Neural progenitor cell (in vitro differentiated cells): ENCODE data around the gene KRT40. TPM values are rescaled to one million over a fixed set of nuclear protein-coding genes. Genes with fewer than 3 reads are reported as not detected.

Experiments
- DNase-seq: peaks from one replicate; pipeline ENCODE4 v3.0.0-alpha.2; 2016; ENCODE audit warnings: low spot score
- H2AFZ ChIP-seq: fragments of 200-600 bp; sonication (generic); replicated peaks from 2 replicates; pipeline ENCODE4 v1.6.1; 2016; ENCODE audit warnings: antibody characterized with exemption
- H3F3A ChIP-seq: fragments of 200-600 bp; sonication (generic); 2 replicates; pipeline ENCODE4 v1.6.1; 2016; ENCODE audit warnings: antibody characterized with exemption, low read depth
- H3K27ac ChIP-seq: fragments of 200-600 bp; sonication (generic); 2 replicates; pipeline ENCODE4 v1.5.1; 2016; ENCODE audit warnings: mild to moderate bottlenecking
- H3K27me3 ChIP-seq: fragments of 200-600 bp; sonication (generic); 2 replicates; pipeline ENCODE4 v1.6.1; 2016; ENCODE audit warnings: mild to moderate bottlenecking, moderate library complexity
- H3K36me3 ChIP-seq: fragments of 200-600 bp; sonication (generic); 2 replicates; pipeline ENCODE4 v1.5.1; 2016
- H3K4me1 ChIP-seq: fragments of 200-600 bp; sonication (generic); 2 replicates; pipeline ENCODE4 v1.6.1; 2016; ENCODE audit warnings: mixed run types
- H3K4me2 ChIP-seq: fragments of 200-600 bp; sonication (generic); 2 replicates; pipeline ENCODE4 v1.6.1; 2016
- H3K4me3 ChIP-seq: fragments of 200-600 bp; sonication (generic); 2 replicates; pipeline ENCODE4 v1.5.1; 2016
- H3K79me2 ChIP-seq: fragments of 200-600 bp; sonication (generic); 2 replicates; pipeline ENCODE4 v1.6.1; 2016; ENCODE audit warnings: low read depth
- H3K9ac ChIP-seq: fragments of 200-600 bp; sonication (generic); 2 replicates; pipeline ENCODE4 v1.6.1; 2016
- H3K9me3 ChIP-seq: fragments of 200-600 bp; sonication (generic); 2 replicates; pipeline ENCODE4 v1.5.1; 2016; ENCODE audit warnings: low read depth
- H4K20me1 ChIP-seq: fragments of 200-600 bp; sonication (generic); 2 replicates; pipeline ENCODE4 v1.6.1; 2016; ENCODE audit warnings: low read depth
- H3K27ac Mint-ChIP-seq: 3 replicates; pipeline ENCODE4 v1.8.0; 2021; ENCODE audit warnings: mixed read lengths
- H3K27me3 Mint-ChIP-seq: 2 replicates; pipeline ENCODE4 v1.8.0; 2022; ENCODE audit warnings: low read depth, mild to moderate bottlenecking, inconsistent platforms, moderate library complexity, mixed read lengths; ENCODE audit not compliant: insufficient read depth
- H3K36me3 Mint-ChIP-seq: 3 replicates; pipeline ENCODE4 v1.8.0; 2021; ENCODE audit warnings: mixed read lengths
- H3K4me1 Mint-ChIP-seq: 3 replicates; pipeline ENCODE4 v1.8.0; 2021; ENCODE audit warnings: mixed read lengths
- H3K4me3 Mint-ChIP-seq: 3 replicates; pipeline ENCODE4 v1.8.0; 2021; ENCODE audit warnings: mild to moderate bottlenecking, moderate library complexity, mixed read lengths
- H3K9me3 Mint-ChIP-seq: 3 replicates; pipeline ENCODE4 v1.8.0; 2020; ENCODE audit warnings: mixed read lengths
- CTCF ChIP-seq: fragments of 200-600 bp; sonication (generic); IDR thresholded peaks from 2 replicates; pipeline ENCODE4 v1.5.1; 2017; ENCODE audit warnings: antibody characterized with exemption, mild to moderate bottlenecking
- EZH2 ChIP-seq: fragments of 200-600 bp; sonication (generic); IDR thresholded peaks from 2 replicates; pipeline ENCODE4 v1.6.1; 2017; ENCODE audit warnings: antibody characterized with exemption, mild to moderate bottlenecking, moderate library complexity
- EZH2phosphoT487 ChIP-seq: fragments of 200-600 bp; sonication (generic); IDR thresholded peaks from 2 replicates; pipeline ENCODE4 v1.6.1; 2017; ENCODE audit warnings: antibody characterized with exemption
- total RNA-seq: library from RNA; depleted of rRNA; stranded (reverse); fragments of >200 nt; gene quantifications from 2 replicates; pipeline ENCODE4 v1.2.3, GENCODE V29; 2015; ENCODE audit warnings: low replicate concordance

Gene KRT40
- total RNA-seq, 1 donor from 2014 or later: not detected

DNA sequence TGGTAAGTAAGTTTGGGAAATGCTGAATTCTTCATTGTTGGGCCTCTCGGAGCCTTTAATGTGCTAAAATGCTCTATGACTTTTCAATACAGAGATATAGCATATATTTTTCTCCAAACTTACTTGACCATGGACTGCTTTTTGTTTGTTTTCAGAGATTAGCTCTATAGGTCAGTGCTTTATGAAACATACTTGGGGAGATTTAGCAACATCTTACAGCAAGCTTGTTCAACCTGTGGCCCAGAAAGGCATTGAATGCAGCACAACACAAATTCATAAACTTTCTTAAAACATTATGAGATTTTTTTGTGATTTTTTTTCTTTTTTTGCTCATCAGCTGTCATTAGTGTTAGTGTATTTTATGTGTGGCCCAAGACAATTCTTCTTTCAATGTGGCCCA is 25.8 kb upstream of the KRT40 start:
- H3K79me2 ChIP-seq: no peaks in the 10 kb centered on the region
- H3K27me3 ChIP-seq: no peaks in the 10 kb centered on the region
- H3K4me3 Mint-ChIP-seq: no peak overlapping the region
- H4K20me1 ChIP-seq: no peaks in the 10 kb centered on the region
- peak overlapping the region; percentile 8 for H2AFZ ChIP-seq
- no peak for DNase-seq
- H3K9ac ChIP-seq: no peak overlapping the region
- H3K4me3 ChIP-seq: no peak overlapping the region
- no peaks in the 10 kb centered on the region for H3K9me3 ChIP-seq
- H3K36me3 Mint-ChIP-seq: no peaks in the 10 kb centered on the region
- no peaks in the 10 kb centered on the region for H3F3A ChIP-seq
- no peaks in the 10 kb centered on the region for H3K9me3 Mint-ChIP-seq
- H3K4me2 ChIP-seq: no peak overlapping the region
- H3K27me3 Mint-ChIP-seq: no peaks in the 10 kb centered on the region
- no peak overlapping the region for H3K27ac Mint-ChIP-seq
- H3K4me1 Mint-ChIP-seq: peaks cover 6% of the 10 kb centered on the region
- TF ChIP-seq CTCF: no peak
- no peak for TF ChIP-seq EZH2
- TF ChIP-seq EZH2phosphoT487: no peak
- H3K27ac ChIP-seq: no peak overlapping the region
- H3K36me3 ChIP-seq: no peaks in the 10 kb centered on the region
- H3K4me1 ChIP-seq: peaks cover 18% of the 10 kb centered on the region

DNA sequence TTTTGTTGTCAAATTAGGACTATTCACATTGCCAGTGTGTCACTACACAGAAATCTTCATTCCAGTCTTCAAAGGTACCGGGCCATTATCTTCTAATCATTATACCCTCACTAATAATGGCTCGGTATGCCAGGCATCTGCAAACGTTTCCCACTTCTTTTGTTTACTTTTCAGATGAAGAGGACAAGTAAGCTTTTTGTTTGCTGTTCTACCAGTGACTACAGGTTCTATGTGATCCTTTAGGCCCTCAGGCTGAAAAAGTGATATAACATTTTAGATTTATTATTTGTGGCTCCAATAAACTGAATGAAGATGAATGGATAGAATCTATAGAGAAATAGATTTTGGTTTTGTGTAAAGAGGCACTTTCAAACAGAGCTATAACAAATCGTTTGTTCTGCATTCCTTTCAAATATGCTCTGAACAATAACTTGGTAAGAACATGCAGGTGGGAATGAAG is 25.2 kb upstream of the KRT40 start:
- Histone ChIP-seq H3K36me3 (no peaks in the 10 kb centered on the region), H4K20me1 (no peaks in the 10 kb centered on the region), H2AFZ (peak overlapping the region; percentile 8), H3K27ac (no peak overlapping the region), H3K4me3 (no peak overlapping the region), H3K4me1 (peaks cover 18% of the 10 kb centered on the region), H3K9ac (no peak overlapping the region), H3K4me2 (peak overlapping the region; percentile 28), H3K27me3 (no peaks in the 10 kb centered on the region), H3F3A (no peaks in the 10 kb centered on the region), H3K79me2 (no peaks in the 10 kb centered on the region), H3K9me3 (no peaks in the 10 kb centered on the region)
- peak; percentile 56 for DNase-seq
- Mint-ChIP-seq H3K36me3 (no peaks in the 10 kb centered on the region), H3K9me3 (no peaks in the 10 kb centered on the region), H3K4me3 (no peak overlapping the region), H3K27me3 (no peaks in the 10 kb centered on the region), H3K27ac (no peak overlapping the region), H3K4me1 (peaks cover 6% of the 10 kb centered on the region)
- TF ChIP-seq EZH2 (no peak), EZH2phosphoT487 (no peak), CTCF (no peak)

DNA sequence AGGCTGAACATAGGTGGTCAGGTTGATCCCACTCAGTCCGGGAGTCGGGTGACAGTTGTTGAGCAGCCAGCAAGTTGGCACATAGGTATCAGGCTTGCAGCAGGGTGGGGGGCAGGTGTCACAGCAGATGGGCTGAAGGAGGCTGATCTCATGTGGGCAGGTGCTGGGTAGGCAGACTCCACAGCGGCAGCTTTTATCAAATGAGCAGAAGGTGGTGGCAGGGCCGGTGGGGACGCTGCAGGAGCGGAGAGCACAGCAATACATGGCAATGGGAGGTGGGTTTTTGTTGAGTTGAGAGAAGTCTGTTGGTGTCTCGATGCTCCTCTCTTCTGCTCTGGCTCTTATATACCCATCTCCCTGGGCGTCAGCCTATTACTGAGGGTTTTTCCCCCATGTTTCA is 24.7 kb upstream of the KRT40 start, which contains the start of gene KRTAP3-1:
Gene KRTAP3-1, minus strand, starts transcription at position 318 of the 400 bp plus-strand sequence. Its CDS starts 54 bp downstream, at position 264.
- Mint-ChIP-seq H3K36me3 (no peaks in the 10 kb centered on the region), H3K27ac (no peak within 1 kb of the TSS), H3K4me3 (no peak within 1 kb of the TSS), H3K9me3 (no peaks in the 10 kb centered on the region), H3K4me1 (peaks cover 6% of the 10 kb centered on the region), H3K27me3 (no peaks in the 10 kb centered on the region)
- Histone ChIP-seq H3K4me1 (peaks cover 18% of the 10 kb centered on the region), H3K27ac (no peak within 1 kb of the TSS), H3K27me3 (no peaks in the 10 kb centered on the region), H4K20me1 (no peaks in the 10 kb centered on the region), H3K36me3 (no peaks in the 10 kb centered on the region), H3K9me3 (no peaks in the 10 kb centered on the region), H3K79me2 (no peaks in the 10 kb centered on the region), H3F3A (no peaks in the 10 kb centered on the region), H3K4me3 (no peak within 1 kb of the TSS), H3K9ac (no peak within 1 kb of the TSS), H3K4me2 (peak within 1 kb of the TSS; percentile 28), H2AFZ (peak within 1 kb of the TSS; percentile 8)
- no peak for DNase-seq
- no peak for TF ChIP-seq CTCF
- TF ChIP-seq EZH2: no peak
